SW 1271 (cell line): ENCODE data around the gene TNFSF13.

ENCODE experiments used
- DNase-seq, 2 experiments: peaks; one replicate each; lab custom pipeline; 2025; lab: John Stamatoyannopoulos, UW

Gene TNFSF13, protein sequence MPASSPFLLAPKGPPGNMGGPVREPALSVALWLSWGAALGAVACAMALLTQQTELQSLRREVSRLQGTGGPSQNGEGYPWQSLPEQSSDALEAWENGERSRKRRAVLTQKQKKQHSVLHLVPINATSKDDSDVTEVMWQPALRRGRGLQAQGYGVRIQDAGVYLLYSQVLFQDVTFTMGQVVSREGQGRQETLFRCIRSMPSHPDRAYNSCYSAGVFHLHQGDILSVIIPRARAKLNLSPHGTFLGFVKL

DNA sequence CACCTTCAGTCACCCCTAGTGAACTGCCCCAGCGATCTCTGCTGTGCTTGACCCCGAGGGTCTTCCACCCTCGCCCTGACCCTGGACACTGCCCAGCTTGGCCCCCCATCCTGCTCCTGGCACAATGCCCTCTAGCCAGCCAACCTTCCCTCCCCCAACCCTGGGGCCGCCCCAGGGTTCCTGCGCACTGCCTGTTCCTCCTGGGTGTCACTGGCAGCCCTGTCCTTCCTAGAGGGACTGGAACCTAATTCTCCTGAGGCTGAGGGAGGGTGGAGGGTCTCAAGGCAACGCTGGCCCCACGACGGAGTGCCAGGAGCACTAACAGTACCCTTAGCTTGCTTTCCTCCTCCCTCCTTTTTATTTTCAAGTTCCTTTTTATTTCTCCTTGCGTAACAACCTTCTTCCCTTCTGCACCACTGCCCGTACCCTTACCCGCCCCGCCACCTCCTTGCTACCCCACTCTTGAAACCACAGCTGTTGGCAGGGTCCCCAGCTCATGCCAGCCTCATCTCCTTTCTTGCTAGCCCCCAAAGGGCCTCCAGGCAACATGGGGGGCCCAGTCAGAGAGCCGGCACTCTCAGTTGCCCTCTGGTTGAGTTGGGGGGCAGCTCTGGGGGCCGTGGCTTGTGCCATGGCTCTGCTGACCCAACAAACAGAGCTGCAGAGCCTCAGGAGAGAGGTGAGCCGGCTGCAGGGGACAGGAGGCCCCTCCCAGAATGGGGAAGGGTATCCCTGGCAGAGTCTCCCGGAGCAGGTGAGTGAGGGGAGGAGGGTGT, at the start of gene TNFSF13:
Gene TNFSF13 (plus strand): TSS at position 207 of the 776 bp plus-strand sequence. CDS start 290 bp downstream, at position 497.
- no peak for DNase-seq

DNA sequence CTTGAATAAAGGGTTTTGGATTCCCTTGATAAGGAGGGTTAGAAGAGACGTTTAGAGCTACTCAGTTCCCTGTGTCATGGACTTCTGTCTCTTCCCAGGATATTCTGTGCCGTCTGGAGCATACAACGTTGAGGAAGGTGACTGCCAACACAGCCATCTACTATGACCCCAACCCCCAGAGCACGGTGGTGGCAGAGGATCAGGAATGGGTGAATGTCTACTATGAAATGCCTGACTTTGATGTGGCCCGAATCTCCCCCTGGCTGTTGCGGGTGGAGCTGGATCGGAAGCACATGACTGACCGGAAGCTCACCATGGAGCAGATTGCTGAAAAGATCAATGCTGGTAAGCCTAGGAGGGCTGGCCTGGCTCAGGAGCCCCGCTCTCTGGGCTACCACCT, 49.7 kb upstream of the TNFSF13 start:
- no peak for DNase-seq

DNA sequence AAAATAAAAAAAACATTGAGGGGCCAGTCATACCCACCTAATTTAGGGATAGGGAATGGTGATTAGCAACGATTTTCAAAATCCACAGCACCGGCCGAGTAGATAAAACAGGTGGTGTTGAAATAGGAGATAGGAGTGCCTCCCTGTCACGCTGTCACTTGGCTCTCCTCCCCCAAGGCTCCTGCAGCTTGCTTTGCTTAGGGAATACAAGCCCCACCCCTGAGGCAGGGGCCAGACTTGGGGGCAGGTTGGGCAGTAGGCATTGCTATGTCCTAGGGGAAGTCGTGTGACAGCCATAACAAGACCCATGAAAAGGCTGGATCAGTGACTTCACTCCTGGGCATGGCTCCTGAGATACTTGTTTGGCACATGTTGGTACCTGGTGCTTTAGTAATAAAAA, 48.6 kb upstream of the TNFSF13 start:
- no peak for DNase-seq

DNA sequence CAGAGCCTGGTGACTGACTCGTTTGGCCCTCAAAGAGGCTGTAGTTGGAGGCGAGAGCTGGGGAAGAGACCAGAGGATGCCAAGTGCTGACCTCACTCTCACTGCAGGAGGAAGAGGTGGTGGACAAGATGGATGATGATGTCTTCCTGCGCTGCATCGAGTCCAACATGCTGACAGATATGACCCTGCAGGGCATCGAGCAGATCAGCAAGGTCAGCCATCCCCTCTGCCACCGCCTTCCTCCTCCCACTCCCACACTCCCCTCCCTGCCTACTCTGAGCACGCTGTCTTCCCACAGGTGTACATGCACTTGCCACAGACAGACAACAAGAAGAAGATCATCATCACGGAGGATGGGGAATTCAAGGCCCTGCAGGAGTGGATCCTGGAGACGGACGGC, 47.4 kb upstream of the TNFSF13 start:
- DNase-seq, result no peak

DNA sequence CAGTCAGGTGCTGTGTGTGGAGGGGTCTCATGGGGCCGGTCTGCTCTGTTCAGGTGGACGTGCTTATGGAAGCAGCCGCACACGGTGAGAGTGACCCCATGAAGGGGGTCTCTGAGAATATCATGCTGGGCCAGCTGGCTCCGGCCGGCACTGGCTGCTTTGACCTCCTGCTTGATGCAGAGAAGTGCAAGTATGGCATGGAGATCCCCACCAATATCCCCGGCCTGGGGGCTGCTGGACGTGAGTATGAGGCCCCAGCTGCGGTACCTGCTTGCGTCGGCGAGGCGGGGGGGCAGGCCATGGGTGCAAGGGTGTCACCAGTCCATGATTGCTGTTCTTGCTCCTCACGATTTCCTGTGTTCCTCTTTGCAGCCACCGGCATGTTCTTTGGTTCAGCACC, 46.4 kb upstream of the TNFSF13 start:
- no peak for DNase-seq

DNA sequence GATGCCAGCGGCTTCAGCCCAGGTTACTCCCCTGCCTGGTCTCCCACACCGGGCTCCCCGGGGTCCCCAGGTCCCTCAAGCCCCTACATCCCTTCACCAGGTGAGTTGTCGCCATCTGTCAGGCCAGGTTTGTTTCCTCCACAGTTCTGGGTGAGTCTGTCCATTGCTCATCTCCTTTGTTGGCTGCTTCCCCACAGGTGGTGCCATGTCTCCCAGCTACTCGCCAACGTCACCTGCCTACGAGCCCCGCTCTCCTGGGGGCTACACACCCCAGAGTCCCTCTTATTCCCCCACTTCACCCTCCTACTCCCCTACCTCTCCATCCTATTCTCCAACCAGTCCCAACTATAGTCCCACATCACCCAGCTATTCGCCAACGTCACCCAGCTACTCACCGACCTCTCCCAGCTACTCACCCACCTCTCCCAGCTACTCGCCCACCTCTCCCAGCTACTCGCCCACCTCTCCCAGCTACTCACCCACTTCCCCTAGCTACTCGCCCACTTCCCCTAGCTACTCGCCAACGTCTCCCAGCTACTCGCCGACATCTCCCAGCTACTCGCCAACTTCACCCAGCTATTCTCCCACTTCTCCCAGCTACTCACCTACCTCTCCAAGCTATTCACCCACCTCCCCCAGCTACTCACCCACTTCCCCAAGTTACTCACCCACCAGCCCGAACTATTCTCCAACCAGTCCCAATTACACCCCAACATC, 45.6 kb upstream of the TNFSF13 start:
- no peak for DNase-seq

DNA sequence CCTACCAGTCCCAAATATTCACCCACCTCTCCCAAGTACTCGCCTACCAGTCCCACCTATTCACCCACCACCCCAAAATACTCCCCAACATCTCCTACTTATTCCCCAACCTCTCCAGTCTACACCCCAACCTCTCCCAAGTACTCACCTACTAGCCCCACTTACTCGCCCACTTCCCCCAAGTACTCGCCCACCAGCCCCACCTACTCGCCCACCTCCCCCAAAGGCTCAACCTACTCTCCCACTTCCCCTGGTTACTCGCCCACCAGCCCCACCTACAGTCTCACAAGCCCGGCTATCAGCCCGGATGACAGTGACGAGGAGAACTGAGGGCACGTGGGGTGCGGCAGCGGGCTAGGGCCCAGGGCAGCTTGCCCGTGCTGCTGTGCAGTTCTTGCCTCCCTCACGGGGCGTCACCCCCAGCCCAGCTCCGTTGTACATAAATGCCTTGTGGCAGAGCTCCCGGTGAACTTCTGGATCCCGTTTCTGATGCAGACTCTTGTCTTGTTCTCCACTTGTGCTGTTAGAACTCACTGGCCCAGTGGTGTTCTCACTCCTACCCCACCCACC, 44.6 kb upstream of the TNFSF13 start:
- DNase-seq, result no peak

DNA sequence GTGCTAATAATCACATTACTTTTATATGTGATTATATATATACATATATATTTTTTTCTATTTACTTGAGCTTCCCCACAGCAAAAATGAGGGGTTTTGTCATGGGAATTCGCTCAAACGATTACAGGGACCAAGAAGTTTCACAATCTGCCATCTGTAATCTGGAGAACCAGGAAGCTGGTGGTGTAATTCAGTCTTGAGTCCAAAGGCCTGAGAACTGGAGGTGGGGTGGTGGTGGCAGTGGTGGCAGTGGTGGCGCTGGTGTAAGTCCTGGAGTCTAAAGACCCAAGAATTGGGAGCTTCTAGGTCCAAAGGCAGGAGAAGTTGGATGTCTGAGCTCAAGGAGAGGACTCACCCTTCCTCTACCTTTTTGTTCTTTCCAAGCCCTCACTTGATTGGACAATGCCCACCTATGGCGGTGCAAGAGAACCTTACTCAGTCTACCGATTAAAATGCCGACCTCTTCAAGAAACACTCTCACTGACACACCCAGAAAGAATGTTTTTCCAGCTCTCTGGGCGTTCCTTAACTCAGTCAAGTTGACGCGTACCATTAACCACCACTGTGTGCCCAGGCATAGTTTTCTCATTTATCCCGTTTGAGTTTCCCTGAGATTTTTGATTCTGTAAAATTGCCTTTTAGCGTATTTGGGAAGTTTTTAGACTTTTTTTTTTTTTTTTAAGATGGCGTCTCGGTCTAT, 42.5 kb upstream of the TNFSF13 start:
- DNase-seq, result no peak

DNA sequence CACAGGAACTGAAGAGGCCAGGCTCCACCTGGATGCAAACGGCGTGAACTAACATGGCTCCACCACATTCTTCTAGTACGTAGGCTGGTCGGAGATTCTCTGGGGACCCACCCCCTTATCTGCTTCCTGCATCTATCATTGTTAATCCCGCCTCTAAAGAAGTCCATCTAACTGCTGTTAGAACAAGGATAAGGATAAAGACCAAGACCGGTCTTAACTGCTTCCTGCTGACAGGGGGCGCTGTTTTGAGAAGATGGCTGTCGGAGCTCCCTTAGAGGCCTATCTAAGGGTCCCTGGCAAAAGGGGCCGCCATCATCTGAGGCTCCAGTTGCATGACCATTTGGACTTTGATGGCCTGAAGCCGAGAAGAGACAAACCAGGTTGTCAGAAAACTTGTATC, 35.5 kb upstream of the TNFSF13 start:
- DNase-seq, result peak in 1 of 2 experiments; percentile 10

DNA sequence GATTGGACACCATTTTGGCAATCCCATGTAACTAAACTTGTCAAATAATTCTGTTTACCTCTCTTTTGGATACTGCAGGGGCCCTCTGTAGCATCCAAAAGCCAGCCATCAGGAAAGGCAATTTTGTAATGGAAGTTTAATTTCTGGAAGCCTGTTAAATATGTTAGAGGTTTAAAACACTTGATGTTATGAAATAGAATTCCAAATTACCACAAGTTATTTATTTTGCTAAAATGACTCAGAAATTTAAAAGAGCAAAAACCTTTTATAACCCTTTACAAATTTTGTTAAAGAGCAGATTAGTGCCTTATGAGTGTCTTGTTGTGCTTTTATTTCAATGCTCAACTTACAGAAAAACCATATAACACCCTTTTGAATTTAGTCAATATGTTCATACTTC, 29.7 kb upstream of the TNFSF13 start:
- DNase-seq, result no peak

DNA sequence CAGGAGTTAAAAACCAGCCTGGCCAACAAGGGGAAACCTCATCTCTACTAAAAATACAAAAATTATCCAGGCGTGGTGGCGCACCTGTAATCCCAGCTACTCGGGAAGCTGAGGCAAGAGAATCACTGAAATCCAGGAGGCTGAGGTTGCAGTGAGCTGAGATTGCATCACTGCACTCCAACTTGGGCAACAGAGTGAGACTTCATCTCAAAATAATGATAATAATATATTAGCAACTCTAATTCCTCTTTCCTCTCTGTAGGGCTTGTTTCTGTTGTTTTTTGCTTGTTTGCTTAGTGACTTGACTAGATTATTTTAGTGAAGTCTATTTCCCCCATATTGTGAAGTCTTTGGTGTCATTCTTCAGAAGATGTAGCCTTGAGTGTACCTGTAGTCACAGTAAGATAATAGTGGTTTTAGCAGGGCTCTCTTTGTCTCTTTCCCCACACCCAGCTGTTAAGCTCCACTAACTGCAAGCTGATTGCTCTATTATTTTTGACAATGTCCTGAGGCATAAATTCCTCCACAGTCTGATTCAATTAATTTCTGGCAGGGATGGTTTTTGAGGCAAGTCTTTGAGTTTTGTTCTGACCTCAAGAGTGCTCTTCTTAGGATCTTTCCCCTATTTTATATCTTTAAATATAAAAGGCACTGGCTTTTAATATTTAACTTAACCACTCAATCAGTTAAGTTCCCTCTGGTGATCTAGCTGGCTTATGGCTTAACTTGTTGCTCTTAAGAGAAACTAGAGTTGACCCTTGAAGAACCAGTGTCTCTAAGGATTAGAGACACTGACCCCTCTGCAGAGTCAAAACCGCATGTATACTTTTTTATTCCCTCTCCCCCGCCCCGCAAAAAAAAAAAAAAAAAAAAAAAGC, 28.3 kb upstream of the TNFSF13 start:
- no peak for DNase-seq

DNA sequence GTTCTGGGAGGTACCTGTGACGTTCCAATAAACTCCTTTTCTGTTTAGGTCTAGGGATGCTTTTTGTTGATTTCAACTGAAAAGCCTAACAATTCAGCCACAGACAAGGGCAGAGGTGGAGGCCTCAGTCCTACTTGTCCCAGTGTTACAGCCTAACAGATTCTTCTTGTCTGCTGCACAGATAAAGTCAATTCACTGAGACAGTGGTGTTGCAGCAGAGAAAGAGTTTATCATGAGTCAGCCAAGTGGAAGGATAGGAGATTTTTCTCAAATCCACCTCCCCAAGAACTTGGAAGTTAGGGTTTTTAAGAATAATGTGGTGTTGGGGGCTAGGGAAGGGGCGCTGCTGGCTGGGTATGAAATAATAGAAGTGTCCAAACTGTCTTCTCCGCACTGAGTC, 20.5 kb upstream of the TNFSF13 start:
- no peak for DNase-seq

DNA sequence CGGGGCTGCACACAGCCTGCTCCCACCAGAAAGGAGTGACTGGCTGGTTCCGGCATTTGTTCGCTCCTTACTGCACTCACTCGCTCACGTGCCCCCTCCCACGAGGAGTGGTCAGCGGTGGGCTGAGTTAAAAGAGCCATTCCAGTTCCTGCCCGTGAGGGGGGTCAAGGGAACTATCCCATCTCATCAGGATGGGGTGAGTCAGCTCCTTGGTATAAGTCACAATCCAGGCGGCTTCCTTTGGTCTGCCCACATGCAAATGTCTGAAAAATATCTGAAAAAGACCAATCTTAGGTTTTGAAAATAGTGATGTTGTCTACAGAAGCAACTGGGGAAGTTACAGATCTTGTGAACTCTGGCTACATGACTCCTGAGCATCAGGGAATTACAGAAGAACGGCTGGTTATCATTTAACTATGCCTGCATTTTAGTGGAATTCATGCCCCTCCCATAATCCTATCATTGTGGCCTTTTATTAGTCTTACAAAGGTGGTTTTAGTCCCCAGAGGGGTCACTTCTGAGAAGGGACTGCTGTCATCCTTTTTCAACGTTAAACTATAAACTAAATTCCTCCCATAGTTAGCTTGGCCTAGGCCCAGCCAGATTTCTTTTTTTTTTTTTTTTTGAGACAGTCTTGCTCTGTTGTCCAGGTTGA, 19.5 kb upstream of the TNFSF13 start:
- DNase-seq, result no peak

DNA sequence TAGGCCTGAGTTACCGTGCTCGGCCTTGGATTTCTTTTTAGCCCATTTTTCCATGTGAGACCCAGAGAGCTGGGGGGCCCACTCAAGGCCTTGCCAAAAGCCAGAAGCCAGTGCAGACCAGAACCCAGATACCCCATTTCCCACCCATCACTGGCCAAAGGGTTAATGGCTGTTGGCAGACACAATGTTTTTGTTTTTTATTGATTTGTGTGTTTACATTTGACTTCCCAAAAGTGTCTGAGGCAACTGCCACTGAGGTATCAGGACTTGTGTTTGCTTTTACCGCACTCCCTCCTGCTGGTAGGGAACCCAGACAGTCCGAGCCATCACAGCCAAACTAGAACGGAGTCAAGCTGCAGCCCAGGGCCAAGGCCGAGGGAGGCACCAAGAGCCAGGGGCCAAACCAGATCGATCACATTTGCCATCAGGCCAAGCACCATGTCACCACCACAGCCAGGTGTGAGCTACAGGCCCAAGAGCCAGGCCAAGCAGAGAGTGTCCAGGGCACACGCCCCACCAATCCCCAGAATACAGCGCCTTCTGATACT, 17.4 kb upstream of the TNFSF13 start:
- DNase-seq, result no peak

DNA sequence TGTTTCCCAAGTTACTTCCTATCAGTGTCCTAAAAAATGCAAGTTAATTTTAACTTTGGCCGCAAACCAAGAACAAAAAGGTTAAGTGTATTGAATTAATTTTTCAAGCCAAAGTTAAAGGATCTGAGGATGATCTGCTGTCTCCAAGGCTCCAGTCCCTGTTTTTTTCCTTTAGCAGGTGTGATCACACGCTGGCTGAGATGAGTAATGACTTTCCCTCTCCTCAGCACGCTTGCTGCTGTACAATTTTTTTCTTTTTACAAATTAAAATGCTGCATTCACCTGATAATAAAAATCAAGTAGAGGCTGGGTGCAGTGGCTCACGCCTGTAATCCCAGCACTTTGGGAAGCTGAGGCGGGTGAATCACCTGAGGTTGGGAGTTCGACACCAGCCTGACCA, 13.6 kb upstream of the TNFSF13 start:
- DNase-seq, result no peak

DNA sequence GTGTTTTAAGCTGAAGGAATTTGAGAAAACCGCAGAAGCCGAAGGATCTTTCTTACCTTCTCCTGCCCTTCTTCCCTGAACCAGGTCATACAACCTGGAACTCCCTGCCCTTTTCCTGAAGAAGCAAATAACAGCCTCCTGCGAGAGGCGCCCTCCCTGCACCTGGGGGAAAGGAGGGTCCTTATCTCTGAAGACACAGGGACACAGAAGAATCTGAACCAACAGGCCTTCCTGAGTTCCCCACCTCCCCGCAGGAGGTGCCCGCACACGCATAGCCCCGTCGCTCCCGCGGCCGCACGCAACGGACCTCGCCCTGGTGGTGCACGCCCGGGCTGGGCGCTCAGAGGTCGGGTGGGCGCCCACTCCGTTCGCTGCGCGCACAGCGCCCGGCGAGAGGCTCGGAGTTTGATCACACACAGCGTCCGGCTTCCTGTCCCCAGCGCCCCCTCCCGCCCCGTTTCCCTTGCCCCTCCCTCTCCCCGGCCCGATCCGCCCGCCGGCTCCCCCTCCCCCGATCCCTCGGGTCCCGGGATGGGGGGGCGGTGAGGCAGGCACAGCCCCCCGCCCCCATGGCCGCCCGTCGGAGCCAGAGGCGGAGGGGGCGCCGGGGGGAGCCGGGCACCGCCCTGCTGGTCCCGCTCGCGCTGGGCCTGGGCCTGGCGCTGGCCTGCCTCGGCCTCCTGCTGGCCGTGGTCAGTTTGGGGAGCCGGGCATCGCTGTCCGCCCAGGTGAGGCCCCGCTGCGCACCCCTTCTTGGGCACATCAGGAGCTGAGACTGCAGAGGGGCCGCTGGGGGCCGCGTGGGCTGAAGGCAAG, 9.8 kb upstream of the TNFSF13 start, which contains the start of gene TNFSF12:
Gene TNFSF12 (plus strand): TSS at position 474 of the 816 bp plus-strand sequence. CDS start 96 bp downstream, at position 570.
- no peak for DNase-seq

DNA sequence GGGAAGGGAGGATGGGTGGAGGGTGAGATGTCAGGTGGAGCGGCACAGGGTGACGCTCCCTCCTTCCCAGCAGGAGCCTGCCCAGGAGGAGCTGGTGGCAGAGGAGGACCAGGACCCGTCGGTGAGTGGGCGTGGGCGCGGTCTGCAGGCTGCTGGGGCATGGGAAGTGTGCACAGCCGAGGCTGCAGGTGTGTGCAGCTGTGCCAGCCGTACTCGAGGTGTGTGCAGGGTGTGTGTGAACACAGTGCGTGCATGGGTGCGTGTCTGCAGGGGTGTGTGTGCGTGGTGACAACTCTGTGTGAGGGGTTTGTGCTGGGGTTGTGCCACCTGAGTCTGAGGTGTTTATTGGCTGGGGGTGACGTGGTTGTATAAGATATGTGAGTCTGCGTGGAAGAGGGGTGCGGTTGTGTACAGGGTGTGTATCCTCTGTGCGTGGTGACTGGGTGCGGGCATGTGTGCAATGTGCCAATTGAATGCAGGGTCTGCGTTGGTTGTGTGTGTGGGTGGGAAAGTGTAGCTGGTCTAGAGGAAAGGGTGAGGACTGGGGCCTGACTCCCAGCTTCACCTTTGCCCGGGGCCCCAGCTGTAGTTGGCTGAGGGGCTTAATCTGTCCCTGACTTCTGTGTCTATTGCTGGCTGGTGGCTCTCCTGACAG, 9.0 kb upstream of the TNFSF13 start:
- DNase-seq, result no peak

DNA sequence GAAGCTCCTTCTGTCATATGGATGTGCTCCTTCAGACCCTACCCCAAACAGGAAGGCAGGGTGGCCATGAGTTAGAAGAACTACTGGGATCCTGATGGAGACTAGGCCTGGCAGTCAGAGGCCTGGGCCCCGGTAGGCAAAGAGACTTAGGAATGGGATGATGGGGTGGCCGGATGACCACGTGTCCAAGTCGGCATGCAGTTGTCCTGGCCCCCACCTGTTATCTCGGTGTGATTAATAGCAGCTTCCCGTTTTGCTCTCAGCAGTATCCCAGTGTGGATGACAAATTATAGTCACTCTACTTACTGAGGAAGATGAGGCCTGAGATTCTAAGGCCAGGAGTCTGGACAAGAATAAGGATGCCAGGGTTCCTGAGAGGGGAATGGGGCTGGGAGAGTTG, 8.2 kb upstream of the TNFSF13 start:
- DNase-seq, result no peak

DNA sequence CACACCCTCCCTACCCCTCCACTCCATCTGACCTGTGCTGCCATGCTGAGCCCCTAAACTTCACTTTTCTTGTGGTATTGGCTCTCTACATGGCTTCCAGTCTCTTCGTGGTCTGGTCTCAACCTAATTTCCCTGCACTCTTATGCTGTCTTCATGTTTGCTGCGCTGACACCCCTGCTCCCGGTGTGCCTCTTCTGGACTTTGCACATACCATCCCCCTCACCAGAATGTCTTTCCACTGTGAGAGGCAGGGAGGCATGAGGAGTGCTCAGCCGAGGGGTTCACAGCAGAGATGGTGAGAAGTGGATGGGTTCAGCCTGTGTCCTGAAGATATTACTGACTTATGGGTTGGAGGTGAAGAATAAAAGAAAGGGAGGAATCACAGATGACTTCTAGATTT, 7.2 kb upstream of the TNFSF13 start:
- no peak for DNase-seq
